Raji (cell line): ENCODE results near the gene MAGI2.

Source experiments
- POLR2A ChIP-seq: IDR thresholded peaks from 2 replicates; pipeline ENCODE4 v1.6.1; 2011; ENCODE audit warnings: low read depth, low read length, control low read depth; ENCODE audit not compliant: insufficient read depth

The MAGI2 gene

DNA sequence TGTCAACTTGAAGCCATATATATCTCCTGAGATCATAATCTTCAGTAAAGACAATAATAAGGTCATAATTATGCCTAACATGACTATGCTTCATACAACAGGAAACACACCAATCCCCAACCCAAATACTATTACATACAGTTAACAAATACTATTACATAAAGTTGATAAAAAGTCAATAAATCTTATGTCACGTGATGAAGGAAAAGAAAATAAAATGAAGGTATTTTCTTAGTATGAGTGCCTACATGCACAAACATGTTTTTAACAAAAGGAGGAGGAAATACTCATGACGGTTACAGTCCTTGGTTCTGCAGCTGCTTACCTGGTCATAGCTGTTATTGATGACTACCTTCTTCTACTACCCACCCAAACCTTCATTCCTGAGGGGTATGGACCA lies 844.2 kb downstream of the MAGI2 start:
- TF ChIP-seq POLR2A = no peak

DNA sequence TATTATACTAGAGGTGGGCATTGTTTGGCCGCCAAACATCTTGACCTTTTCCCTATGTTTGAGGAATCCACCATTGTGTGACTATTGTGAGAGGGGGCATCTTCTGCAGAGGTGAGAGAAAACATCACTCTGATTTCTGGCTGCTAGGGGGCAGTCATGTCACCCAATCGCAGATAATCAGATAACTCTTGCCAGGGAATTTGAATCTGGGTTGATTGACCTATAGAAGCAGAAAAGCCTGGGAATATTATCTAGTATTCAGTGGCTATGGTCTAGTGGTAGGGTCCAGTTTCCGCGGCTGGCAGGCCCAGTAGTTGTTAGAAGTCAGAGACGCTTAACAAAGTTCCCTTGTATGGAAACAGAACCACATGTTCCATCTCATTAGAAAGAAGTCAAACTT lies 846.4 kb downstream of the MAGI2 start:
- TF ChIP-seq POLR2A = no peak

DNA sequence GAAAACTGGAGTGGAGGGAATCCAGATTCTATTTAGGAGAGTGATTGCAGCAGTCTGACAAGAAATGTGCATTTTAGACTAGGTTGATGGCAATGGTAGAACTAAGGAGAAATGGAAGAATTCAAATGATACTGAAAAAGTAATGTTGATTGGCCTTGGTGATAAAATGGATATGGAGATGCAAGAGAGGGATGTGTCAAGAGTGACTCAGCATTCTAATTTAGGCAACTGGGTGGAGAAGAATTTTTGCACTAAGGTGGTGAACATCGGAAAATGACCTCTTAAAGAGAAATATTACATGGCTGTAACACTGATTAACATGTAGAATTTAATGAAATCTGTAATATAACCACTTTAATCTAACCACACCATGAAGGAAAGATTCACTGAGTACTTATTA lies 848.3 kb downstream of the MAGI2 start:
- no peak for TF ChIP-seq POLR2A

DNA sequence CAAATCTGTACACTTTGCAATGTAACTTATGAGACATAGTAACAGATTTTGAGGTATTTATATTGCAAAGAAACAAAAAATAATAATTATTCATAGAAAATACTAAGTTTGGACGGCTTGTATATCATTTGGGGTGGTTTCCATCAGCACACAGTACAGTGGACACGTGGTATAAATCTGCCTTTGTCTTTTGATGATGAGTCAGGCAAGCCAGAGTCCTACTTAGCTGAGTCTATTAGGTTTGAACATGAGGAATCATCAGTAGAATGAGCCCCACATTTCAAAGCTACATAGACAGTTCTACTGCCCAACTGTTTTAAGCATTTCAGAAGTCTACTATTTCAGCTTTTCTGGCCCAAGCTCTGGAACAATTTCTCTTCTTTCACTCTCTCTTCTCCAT lies 851.7 kb downstream of the MAGI2 start:
- TF ChIP-seq POLR2A = no peak

DNA sequence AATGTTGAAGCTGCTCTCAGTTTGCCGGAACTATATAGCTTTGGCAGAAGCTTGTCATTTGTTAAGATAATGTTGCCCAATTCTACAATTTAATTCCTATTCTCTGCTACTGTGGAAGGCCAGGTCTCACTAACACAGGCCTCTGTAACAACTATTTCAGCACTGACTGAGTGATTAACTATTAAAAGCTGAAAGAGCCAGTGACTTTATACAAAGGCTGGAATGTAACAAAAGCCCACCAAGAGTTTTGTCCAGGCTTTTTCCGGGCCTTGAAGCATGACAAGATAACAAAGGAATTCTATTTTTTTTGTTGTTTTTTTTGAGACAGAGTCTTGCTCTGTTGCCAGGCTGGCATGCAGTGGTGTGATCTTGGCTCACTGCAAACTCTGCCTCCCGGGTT lies 859.3 kb downstream of the MAGI2 start:
- TF ChIP-seq POLR2A = no peak

DNA sequence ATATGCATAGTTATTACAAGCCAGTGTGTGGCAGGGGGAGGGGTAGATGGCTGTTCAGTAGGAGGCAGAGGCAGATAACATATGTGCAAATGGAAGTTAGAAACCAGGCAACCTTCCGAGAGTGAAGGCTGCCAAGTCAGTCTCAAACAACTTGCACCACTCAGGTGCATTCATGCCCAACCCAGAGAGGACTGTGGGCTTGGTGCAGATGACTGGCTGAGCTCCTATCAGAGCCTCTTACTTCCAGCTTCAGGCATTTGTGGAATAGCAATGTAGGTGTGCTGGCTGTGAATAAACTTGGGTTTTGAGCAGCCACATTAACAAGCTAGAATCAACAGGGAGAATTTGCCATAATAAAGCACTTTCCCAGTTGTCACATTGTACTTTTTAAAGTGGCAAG lies 865.1 kb downstream of the MAGI2 start:
- TF ChIP-seq POLR2A = no peak

DNA sequence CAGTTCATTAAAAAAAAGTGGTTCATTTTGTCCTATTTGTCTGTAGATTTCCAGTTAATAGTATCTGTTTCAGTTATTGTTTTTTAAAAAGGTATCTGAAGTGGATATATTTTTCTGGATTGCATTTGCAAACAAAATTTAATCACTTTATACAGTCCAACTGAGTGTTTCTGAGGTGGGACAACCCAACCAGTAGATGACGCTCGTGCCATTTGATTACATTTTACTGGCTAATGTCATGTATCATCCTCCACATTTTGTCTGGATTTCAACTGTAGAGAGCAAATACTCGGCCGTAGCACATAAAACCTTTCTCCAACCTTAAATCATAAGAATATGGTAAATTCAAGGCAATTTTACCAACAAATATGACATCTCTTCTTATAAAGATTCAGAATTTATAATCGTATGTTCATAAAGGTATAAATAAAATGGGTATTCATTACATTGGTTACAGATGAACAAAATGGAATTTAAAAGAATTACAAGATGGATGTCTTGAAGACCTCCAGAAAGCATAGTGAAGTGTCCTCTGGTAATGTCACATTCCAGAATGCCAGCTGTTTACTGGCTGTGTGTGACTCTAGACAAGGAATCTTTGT lies 865.9 kb downstream of the MAGI2 start:
- no peak for TF ChIP-seq POLR2A

DNA sequence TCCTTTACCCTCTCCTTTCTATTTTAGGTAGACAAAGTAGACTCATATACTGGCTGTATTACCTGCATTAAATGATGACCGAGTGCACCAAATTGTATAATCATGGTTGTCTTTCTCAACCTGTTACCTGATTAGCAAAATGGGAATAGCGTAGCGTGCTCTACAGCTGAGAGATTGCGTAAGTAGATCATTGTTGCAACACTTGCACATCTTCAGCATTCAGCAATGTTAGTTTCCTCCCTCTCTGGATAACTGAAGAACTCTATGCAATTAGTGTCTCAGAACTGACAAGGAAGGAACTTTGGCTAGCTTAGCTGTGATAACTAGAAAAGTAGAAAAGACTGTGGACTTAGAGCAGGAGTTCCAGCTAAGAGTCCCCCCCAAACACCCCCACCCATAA lies 867.5 kb downstream of the MAGI2 start:
- TF ChIP-seq POLR2A = no peak

DNA sequence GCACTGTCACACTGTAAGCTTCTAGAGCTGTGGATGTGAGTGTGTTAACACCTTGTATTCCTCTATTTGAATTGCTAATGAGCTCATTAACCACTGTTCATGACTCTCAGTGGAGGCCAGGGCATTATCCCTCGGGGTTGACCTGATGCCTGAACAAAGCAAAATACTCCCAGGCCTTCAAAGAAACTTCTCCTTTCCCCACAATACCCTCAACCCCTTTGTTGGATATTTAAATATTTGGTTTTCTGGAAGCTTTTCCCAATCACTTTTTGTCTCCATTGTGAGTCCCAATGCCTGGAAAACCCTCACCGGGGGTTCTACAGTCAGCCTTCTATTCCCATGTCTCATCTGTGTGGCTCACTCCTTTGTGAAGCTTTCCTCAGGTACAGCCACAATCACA lies 874.8 kb downstream of the MAGI2 start:
- TF ChIP-seq POLR2A = no peak

DNA sequence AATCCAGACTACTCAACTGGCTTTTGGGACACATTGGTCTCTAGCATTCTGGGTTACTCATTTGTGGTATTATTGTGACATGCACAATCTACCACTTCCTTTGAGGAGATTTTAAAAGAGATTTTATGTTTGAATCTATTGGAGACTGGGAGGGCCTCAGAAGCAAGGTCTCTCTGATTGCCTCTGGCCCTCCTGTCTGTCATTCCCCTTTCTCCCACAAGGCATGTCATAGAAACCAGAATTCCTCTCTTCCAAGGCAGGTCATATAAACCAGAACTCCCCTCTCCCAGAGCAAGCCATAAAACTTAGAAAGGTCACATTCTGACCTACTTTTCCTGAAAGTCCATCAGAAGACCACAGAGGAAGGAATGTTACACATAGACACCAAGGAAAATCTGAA lies 877.2 kb downstream of the MAGI2 start:
- no peak for TF ChIP-seq POLR2A

DNA sequence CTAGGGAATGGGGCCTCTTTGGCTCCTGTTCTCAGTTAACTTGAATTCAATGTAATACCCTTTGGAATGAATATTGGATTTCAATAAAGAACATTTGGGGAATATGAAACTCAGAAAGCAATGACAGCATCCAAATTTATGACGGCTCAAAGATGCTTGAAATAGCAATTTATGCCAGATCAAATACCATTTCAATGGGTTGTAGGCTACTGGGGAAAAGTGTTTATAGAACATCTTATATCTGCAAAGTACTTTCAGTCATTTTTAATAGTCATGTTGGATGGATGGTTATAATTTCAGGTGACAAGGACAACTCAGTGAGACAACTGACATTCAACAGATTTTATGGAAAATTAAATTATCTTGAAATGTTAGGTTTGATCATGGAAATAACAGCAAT lies 882.2 kb downstream of the MAGI2 start:
- TF ChIP-seq POLR2A = no peak

DNA sequence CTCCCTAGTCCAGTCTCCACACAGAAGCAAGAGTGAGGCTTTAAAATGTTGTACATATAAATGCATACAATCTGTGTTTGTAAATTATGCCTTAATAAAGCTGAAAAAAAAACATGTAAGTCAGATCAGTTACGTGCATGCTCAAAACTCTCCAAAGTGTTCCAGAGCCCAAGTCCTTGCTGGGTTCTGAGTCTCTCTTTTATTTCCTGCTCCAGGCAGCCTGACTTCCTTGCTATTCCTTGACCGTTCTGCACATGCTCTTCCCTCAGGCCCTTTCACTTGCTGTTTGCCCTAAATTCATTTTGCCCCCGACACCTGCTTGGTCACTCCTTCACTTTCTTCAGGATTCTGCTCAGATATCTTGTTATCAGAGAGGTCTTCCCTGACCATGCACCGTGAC lies 884.8 kb downstream of the MAGI2 start:
- TF ChIP-seq POLR2A = no peak

DNA sequence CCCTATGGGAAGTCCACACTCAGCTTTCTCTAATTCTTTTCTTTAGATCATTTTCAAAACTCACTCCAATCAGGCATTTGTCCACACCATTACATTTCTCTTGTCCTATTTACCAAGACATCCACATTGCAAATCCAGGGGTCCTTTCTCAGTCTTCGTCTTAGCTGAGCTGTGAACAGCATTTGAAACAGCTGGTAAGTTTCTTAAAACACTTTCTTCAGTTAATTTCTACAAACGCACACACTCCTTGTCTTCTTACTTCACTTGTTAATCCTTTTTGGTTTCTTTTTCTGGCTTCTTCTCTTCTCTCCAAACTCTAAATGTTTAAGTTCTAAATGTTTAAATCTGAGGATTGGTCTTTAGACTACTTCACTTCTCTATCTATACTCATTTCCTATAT lies 885.6 kb downstream of the MAGI2 start:
- TF ChIP-seq POLR2A = no peak

DNA sequence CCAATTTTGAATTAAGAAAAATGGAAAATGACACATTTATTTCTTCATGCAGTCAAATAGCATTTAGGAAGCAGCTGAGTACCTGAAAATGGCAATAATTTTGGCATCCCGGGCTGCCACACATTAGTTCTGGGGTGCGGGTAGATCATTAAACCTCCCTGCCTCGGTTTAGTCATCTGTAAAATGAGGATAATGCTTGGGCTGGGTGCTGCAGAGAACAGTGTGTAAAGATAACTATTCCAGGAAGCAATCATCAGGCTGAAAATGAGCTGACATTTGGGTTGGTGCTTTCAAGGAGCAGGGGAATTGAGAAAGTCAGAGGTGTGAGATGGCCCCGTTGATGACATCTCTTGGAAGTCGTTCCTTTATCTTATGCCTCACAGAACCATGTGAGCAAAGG lies 887.7 kb downstream of the MAGI2 start:
- TF ChIP-seq POLR2A = no peak

DNA sequence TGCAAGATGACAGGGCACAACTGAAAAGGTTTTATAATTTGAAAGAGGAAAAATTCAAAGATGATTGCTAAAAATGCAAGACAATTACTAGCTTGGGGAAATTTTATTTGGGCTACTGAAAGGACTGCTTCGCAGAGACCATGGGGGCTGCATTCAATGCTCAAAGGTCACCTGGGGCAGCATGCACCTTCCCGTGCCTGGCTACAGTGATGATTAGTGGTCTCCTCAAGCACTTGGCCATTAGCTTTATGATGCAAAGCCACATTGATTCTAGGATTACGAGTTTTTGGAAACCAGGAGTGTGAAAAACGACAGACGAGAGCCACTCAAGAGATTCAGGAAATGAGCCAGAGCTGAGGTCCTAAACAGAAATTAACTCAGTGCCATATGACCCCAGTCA lies 890.3 kb downstream of the MAGI2 start:
- no peak for TF ChIP-seq POLR2A

DNA sequence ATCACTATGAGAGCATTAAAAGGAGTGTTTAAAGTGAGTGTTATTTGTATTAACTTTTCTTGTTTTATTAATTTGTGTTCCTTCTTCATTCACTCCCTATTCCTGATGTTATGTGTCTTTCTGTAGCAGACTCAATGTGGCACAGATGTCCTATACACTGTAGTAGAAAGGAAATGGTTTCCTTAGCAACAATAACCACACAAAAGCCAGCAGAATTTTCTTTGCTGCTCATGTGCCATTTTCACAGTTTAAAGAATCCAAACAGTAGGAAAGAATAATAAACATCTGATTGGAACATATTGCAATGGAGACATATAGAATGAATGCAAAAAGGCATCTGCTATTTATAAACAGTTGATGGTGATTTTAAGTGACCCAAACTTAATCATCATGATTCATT lies 891.3 kb downstream of the MAGI2 start:
- no peak for TF ChIP-seq POLR2A

DNA sequence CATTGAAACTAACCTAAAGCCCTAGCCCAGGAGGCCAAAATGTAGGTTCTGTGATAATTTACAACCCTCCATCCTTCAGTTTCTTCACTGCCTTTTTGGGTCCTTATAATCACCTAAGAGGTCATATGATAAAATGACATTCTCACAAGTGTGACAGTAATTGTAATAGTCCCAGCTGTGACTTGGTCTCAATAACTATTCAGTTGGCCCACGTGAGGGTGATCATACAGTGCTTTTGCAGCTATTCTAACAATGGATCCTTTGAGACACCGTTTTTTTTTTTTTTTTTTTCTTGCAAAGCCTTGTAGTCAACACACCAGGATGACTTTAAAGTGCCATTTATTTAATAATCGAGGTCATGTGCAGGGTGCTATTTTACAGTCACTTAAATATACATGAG lies 894.9 kb downstream of the MAGI2 start:
- TF ChIP-seq POLR2A = no peak

DNA sequence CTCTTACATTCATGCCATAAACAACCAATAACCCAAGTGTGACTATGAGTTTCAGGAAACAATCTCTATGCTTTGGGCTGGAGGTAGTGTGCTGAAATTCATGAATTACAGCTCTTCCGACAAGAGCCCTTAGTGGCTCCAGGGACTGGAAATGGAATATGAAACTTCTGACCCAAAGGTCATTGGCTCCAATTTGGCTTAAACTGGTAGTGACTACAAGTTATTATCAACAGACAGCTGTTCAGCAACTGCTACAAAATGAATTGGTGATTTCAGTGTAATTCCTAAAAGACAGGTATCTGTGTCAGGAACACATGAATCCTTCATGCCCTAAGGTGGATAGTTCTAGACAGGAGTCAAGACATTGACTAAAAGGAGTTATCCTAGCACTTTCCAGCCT lies 909.5 kb downstream of the MAGI2 start:
- TF ChIP-seq POLR2A = no peak
